HEK293 (cell line): ENCODE measurements around the gene HCRTR2.

Experiments
- CTCF ChIA-PET: fragments of 350-600 bp; formaldehyde crosslinking; extraction: SDS; loops from one replicate; lab custom pipeline; 2021; ENCODE audit warnings: antibody characterized with exemption; lab: Yijun Ruan, JAX
- POLR2A ChIA-PET: fragments of 300-600 bp; formaldehyde crosslinking; extraction: SDS; loops from one replicate; lab custom pipeline; 2020; ENCODE audit warnings: antibody characterized with exemption, inconsistent platforms; lab: Yijun Ruan, JAX
- H3K27ac ChIP-seq: fragments of 200-500 bp; sonication (Bioruptor generic); 2 replicates; pipeline ENCODE4 v1.5.1; 2014; ENCODE audit warnings: low read depth, low read length, control low read depth, inconsistent platforms; ENCODE audit errors: extremely low read depth
- H3K36me3 ChIP-seq, 2 experiments: fragments of 200-500 bp in 1 of 2; sonication (Bioruptor generic) in 1 of 2; 1 replicate in 1 of 2; 2 replicates in 1 of 2; pipeline ENCODE4 v1.5.1; 2014 to 2017; ENCODE audit warnings: inconsistent platforms in 2 of 2, low read length in 2 of 2; ENCODE audit not compliant: control insufficient read depth in 2 of 2, insufficient read depth in 1 of 2
- H3K4me1 ChIP-seq: fragments of 200-500 bp; sonication (Bioruptor generic); 2 replicates; pipeline ENCODE4 v1.5.1; 2014; ENCODE audit warnings: mild to moderate bottlenecking, low read length, inconsistent platforms; ENCODE audit not compliant: control insufficient read depth, insufficient read depth
- H3K4me3 ChIP-seq: 2 replicates; pipeline ENCODE4 v1.5.1; 2011; ENCODE audit warnings: low read depth, mild to moderate bottlenecking, control low read depth, low read length, moderate library complexity
- H3K9me3 ChIP-seq: fragments of 200-500 bp; sonication (Bioruptor generic); 2 replicates; pipeline ENCODE4 v1.5.1; 2014; ENCODE audit warnings: low read depth, low read length, inconsistent platforms; ENCODE audit not compliant: control insufficient read depth, insufficient read depth
- SALL2 ChIP-seq: fragments of 450-650 bp; formaldehyde crosslinking; IDR thresholded peaks from 2 replicates; pipeline ENCODE4 v1.5.0; 2017; ENCODE audit warnings: missing biosample characterization, mild to moderate bottlenecking, missing genetic modification characterization, borderline replicate concordance
- WT1 ChIP-seq: fragments of 450-650 bp; formaldehyde crosslinking; IDR thresholded peaks from 2 replicates; pipeline ENCODE4 v1.5.1; 2016; ENCODE audit warnings: missing biosample characterization, missing genetic modification characterization
- ZFP3 ChIP-seq: fragments of 450-650 bp; formaldehyde crosslinking; IDR thresholded peaks from 2 replicates; pipeline ENCODE4 v1.5.1; 2016; ENCODE audit warnings: low read depth, missing biosample characterization, missing genetic modification characterization
- ZNF155 ChIP-seq: fragments of 450-650 bp; formaldehyde crosslinking; IDR thresholded peaks from 2 replicates; pipeline ENCODE4 v1.5.1; 2016; ENCODE audit warnings: missing biosample characterization, missing genetic modification characterization
- ZNF239 ChIP-seq: fragments of 450-650 bp; formaldehyde crosslinking; IDR thresholded peaks from 2 replicates; pipeline ENCODE4 v1.5.1; 2016; ENCODE audit warnings: missing biosample characterization, missing genetic modification characterization
- ZNF513 ChIP-seq: fragments of 450-650 bp; IDR thresholded peaks from 2 replicates; pipeline ENCODE4 v1.5.1; 2018; ENCODE audit warnings: missing biosample characterization, missing genetic modification characterization
- ZNF514 ChIP-seq: fragments of 450-650 bp; formaldehyde crosslinking; IDR thresholded peaks from 2 replicates; pipeline ENCODE4 v1.5.1; 2016; ENCODE audit warnings: missing biosample characterization, missing genetic modification characterization
- ZNF660 ChIP-seq: fragments of 450-650 bp; IDR thresholded peaks from 2 replicates; pipeline ENCODE4 v1.5.1; 2018; ENCODE audit warnings: missing biosample characterization, mild to moderate bottlenecking, missing genetic modification characterization
- ZNF777 ChIP-seq: fragments of 450-650 bp; formaldehyde crosslinking; IDR thresholded peaks from 2 replicates; pipeline ENCODE4 v1.5.1; 2017; ENCODE audit warnings: missing biosample characterization, missing genetic modification characterization, borderline replicate concordance
- TF ChIP-seq, protein P1 (sequence below): fragments of 450-650 bp; formaldehyde crosslinking; IDR thresholded peaks from 2 replicates; pipeline ENCODE4 v1.5.1; 2016; ENCODE audit warnings: missing biosample characterization, missing genetic modification characterization
- TF ChIP-seq, protein P2 (sequence below): IDR thresholded peaks from 2 replicates; pipeline ENCODE4 v1.6.1; 2011; ENCODE audit warnings: mild to moderate bottlenecking, low read depth, low read length, borderline replicate concordance
- TF ChIP-seq, protein P3 (sequence below): fragments of 450-650 bp; formaldehyde crosslinking; IDR thresholded peaks from 2 replicates; pipeline ENCODE4 v1.5.1; 2017; ENCODE audit warnings: missing biosample characterization, missing genetic modification characterization

Gene HCRTR2

DNA sequence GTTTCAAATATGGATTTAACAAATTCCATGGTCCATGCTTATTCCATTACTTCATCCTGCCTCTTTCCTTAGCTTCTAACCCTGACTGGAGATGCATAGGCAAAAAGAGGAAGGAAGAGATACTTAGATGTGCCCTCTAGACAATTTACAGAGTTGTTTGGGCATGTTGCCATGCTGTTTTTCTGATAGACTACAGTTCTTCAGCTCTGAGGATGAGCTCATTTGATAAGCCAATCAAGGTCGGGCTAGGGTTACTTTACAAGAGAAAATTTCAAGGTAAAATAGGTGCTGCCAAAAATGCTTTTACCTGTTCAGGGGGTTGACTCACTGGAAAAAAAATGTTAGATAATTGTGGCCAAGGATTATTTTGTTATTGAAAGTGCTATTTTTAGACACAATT lies 5.9 kb downstream of the HCRTR2 start (continued):
- TF ChIP-seq, protein P1, sequence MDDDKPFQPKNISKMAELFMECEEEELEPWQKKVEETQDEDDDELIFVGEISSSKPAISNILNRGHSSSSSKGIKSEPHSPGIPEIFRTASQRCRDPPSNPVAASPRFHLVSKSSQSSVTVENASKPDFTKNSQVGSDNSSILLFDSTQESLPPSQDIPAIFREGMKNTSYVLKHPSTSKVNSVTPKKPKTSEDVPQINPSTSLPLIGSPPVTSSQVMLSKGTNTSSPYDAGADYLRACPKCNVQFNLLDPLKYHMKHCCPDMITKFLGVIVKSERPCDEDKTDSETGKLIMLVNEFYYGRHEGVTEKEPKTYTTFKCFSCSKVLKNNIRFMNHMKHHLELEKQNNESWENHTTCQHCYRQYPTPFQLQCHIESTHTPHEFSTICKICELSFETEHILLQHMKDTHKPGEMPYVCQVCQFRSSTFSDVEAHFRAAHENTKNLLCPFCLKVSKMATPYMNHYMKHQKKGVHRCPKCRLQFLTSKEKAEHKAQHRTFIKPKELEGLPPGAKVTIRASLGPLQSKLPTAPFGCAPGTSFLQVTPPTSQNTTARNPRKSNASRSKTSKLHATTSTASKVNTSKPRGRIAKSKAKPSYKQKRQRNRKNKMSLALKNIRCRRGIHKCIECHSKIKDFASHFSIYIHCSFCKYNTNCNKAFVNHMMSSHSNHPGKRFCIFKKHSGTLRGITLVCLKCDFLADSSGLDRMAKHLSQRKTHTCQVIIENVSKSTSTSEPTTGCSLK: no peak
- no peak for TF ChIP-seq ZNF514 (tag by site-specific recombination)
- no peak for TF ChIP-seq ZNF155 (tag by site-specific recombination)
- TF ChIP-seq WT1 (tag by site-specific recombination): no peak
- TF ChIP-seq SALL2 (tag by site-specific recombination): no peak
- no peak for TF ChIP-seq ZNF513 (tag by site-specific recombination)
- TF ChIP-seq, protein P2, sequence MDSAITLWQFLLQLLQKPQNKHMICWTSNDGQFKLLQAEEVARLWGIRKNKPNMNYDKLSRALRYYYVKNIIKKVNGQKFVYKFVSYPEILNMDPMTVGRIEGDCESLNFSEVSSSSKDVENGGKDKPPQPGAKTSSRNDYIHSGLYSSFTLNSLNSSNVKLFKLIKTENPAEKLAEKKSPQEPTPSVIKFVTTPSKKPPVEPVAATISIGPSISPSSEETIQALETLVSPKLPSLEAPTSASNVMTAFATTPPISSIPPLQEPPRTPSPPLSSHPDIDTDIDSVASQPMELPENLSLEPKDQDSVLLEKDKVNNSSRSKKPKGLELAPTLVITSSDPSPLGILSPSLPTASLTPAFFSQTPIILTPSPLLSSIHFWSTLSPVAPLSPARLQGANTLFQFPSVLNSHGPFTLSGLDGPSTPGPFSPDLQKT: no peak
- no peak for TF ChIP-seq ZNF777 (tag by site-specific recombination)

GRCh38 chr6:55182016-55182650 lies 7.8 kb downstream of the HCRTR2 start:
- TF ChIP-seq ZFP3 (tag by site-specific recombination): no peak
- TF ChIP-seq ZNF660: peak; percentile 75; the same call in 1 of the 2 replicates
- CTCF ChIA-PET: interaction anchor here (0.7 kb wide), 2 partner anchors 94 to 690 kb away, joined by 3 read pairs; no protein-coding TSS in a partner anchor

DNA sequence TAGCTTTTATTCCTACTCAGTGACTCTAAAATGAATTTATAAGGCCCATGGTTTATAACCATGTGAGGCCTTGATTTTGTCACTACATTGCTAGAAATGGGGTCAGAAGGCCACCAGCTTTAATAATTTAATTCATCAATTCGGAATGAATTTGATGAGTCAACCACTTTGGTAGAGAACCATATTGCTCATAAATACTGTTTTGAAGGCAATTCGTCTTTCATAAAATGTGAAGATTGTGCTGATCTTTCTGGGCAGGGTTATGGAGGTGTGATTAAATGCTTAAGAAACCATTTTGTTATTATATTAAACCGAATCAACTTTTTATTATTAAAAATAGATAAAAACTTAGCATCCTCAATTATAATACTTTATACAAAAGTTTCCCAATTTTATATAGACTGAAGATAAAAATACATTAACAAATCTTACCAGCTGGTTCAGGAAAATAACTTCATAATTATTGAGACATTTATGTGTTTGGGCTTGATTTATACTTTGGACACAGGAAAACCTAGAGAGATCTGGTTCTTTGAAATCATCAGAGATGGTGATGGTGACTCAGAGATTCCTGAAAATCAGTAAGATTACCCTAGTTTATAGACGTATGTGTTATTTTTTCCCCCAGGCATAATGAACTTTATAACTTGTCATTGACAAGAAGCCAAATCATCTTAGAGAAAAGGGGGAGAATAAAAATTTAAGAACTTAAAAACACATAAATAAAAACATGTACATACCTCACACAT lies 10.6 kb downstream of the HCRTR2 start:
- no peaks in the 10 kb centered on the region for H3K9me3 ChIP-seq
- no peaks in the 10 kb centered on the region for H3K36me3 ChIP-seq
- ChIA-PET POLR2A (no interaction called here), CTCF (interaction anchor here (1.0 to 2.0 kb wide), 2 partner anchors 10 to 309 kb away, joined by 3 to 9 read pairs; partner anchors contain the start of gene HCRTR2)
- H3K4me1 ChIP-seq: no peaks in the 10 kb centered on the region
- no peak overlapping the region for H3K27ac ChIP-seq
- H3K4me3 ChIP-seq: no peak overlapping the region
- TF ChIP-seq, protein P3, sequence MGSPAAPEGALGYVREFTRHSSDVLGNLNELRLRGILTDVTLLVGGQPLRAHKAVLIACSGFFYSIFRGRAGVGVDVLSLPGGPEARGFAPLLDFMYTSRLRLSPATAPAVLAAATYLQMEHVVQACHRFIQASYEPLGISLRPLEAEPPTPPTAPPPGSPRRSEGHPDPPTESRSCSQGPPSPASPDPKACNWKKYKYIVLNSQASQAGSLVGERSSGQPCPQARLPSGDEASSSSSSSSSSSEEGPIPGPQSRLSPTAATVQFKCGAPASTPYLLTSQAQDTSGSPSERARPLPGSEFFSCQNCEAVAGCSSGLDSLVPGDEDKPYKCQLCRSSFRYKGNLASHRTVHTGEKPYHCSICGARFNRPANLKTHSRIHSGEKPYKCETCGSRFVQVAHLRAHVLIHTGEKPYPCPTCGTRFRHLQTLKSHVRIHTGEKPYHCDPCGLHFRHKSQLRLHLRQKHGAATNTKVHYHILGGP (tag by site-specific recombination): peak; percentile 92
- TF ChIP-seq ZNF239 (tag by site-specific recombination): no peak

More at GRCh38 chr6:55182016-55182650, 7.8 kb downstream of the HCRTR2 start:
- H3K27ac ChIP-seq: no peak overlapping the region
- no peak overlapping the region for H3K4me3 ChIP-seq
- POLR2A ChIA-PET: no interaction called here
- H3K9me3 ChIP-seq: no peaks in the 10 kb centered on the region
- no peaks in the 10 kb centered on the region for H3K36me3 ChIP-seq
- H3K4me1 ChIP-seq: no peaks in the 10 kb centered on the region
